HepG2 (cell line): Measurements from ENCODE around the gene SLC2A13. TPM values are rescaled to one million over a fixed set of nuclear protein-coding genes. Genes with fewer than 3 reads are reported as not detected.

Source experiments
- ATAC-seq: fragments of 200-7000 bp; cut with Tn5 transposase; 3 replicates; pipeline ENCODE4 v1.9.1; 2020; ENCODE audit warnings: mild to moderate bottlenecking, moderate library complexity
- BruUV-seq: library from RNA; stranded (reverse); fragments of 400-500 nt; replicated peaks from 2 replicates; lab custom pipeline; 2021; lab: Mats Ljungman, UMichigan
- CTCF ChIA-PET: fragments of 300-600 bp; formaldehyde crosslinking; extraction: SDS; loops from one replicate; lab custom pipeline; 2021; ENCODE audit warnings: low total read pairs, inconsistent platforms, low intra/inter-chr PET ratio; lab: Yijun Ruan, JAX
- POLR2A ChIA-PET: fragments of 350-600 bp; sonication (Branson Sonifier 250); formaldehyde crosslinking; loops from one replicate; lab custom pipeline; 2020; ENCODE audit warnings: antibody characterized with exemption, inconsistent platforms; lab: Yijun Ruan, JAX
- DNase-seq: peaks from one replicate; pipeline ENCODE4 v3.0.0-alpha.2; 2015; ENCODE audit warnings: low spot score
- FAIRE-seq: peaks from 3 replicates; lab custom pipeline; 2011; peaks lifted over from hg19 to GRCh38; lab: Jason Lieb, UNC
- H2AFZ ChIP-seq: one replicate; pipeline ENCODE4 v1.6.1; 2011; ENCODE audit warnings: low read length, inconsistent platforms
- H3K27ac ChIP-seq: fragments of 300-600 bp; 3 replicates; pipeline ENCODE4 v1.8.0; 2011; ENCODE audit warnings: mixed run types, mild to moderate bottlenecking, mixed read lengths, low read length, inconsistent platforms; ENCODE audit not compliant: insufficient read depth; ENCODE audit errors: extremely low read length
- H3K27me3 ChIP-seq, 2 experiments: fragments of 200-600 bp in 1 of 2; 2 replicates in 1 of 2; 3 replicates in 1 of 2; pipeline versions ENCODE4 v1.6.0 to v1.8.0; 2011; ENCODE audit warnings: low read length in 2 of 2, mild to moderate bottlenecking in 2 of 2, moderate library complexity in 2 of 2, inconsistent platforms in 1 of 2; ENCODE audit not compliant: insufficient read depth in 2 of 2, control insufficient read depth in 1 of 2
- H3K36me3 ChIP-seq, 2 experiments: fragments of 200-600 bp in 1 of 2; replicated peaks in 1 of 2; 2 replicates in 1 of 2; 3 replicates in 1 of 2; pipeline versions ENCODE4 v1.5.1 to v1.8.0; 2011; ENCODE audit warnings: low read length in 2 of 2, inconsistent platforms in 1 of 2; ENCODE audit not compliant: insufficient read depth in 2 of 2, control insufficient read depth in 1 of 2
- H3K4me1 ChIP-seq: 2 replicates; pipeline ENCODE4 v1.5.1; 2012; ENCODE audit warnings: low read length, inconsistent platforms; ENCODE audit not compliant: insufficient read depth
- H3K4me2 ChIP-seq: 2 replicates; pipeline ENCODE4 v1.6.0; 2011; ENCODE audit warnings: low read depth, low read length, inconsistent platforms
- H3K4me3 ChIP-seq, 3 experiments: fragments of 200-600 bp in 1 of 3; sonication (generic), shearing (Covaris generic) in 1 of 3; replicated peaks in 1 of 3; 2 replicates each; pipeline ENCODE4 v1.5.1; 2011 to 2016; ENCODE audit warnings: low read length in 3 of 3, inconsistent platforms in 2 of 3, low read depth in 2 of 3, mild to moderate bottlenecking in 2 of 3, control low read depth in 1 of 3, mixed read lengths in 1 of 3; ENCODE audit not compliant: insufficient read depth in 1 of 3
- H3K79me2 ChIP-seq: one replicate; pipeline ENCODE4 v1.6.1; 2011; ENCODE audit warnings: low read length, inconsistent platforms; ENCODE audit not compliant: insufficient read depth
- H3K9ac ChIP-seq: 2 replicates; pipeline ENCODE4 v1.6.0; 2011; ENCODE audit warnings: mild to moderate bottlenecking, low read depth, low read length, inconsistent platforms; ENCODE audit not compliant: insufficient read depth
- H3K9me3 ChIP-seq: 2 replicates; pipeline ENCODE4 v1.5.1; 2012; ENCODE audit warnings: mild to moderate bottlenecking, low read length
- H4K20me1 ChIP-seq: 2 replicates; pipeline ENCODE4 v1.6.0; 2011; ENCODE audit warnings: inconsistent platforms, mild to moderate bottlenecking, low read length, moderate library complexity; ENCODE audit not compliant: insufficient read depth
- ARNT2 ChIP-seq: sonication (generic); formaldehyde crosslinking; IDR thresholded peaks from 2 replicates; pipeline ENCODE4 v1.8.0; 2022; ENCODE audit warnings: mild to moderate bottlenecking, low read depth, missing genetic modification reagents, moderate library complexity
- ELF4 ChIP-seq: sonication (generic); formaldehyde crosslinking; IDR thresholded peaks from 2 replicates; pipeline ENCODE4 v1.5.0; 2020; ENCODE audit warnings: missing genetic modification reagents, mild to moderate bottlenecking, moderate library complexity, borderline replicate concordance
- FLYWCH1 ChIP-seq: sonication (generic); formaldehyde crosslinking; IDR thresholded peaks from 2 replicates; pipeline ENCODE4 v1.8.1; 2023; ENCODE audit warnings: mild to moderate bottlenecking, missing genetic modification reagents
- JDP2 ChIP-seq: sonication (generic); formaldehyde crosslinking; IDR thresholded peaks from 2 replicates; pipeline ENCODE4 v1.8.1; 2022; ENCODE audit warnings: missing genetic modification reagents, borderline replicate concordance
- PAXIP1 ChIP-seq: sonication (generic); formaldehyde crosslinking; conservative IDR thresholded peaks from 2 replicates; pipeline ENCODE4 v1.4.0; 2020; ENCODE audit warnings: mild to moderate bottlenecking, missing genetic modification reagents, moderate library complexity
- PLRG1 ChIP-seq: fragments of 450-650 bp; conservative IDR thresholded peaks from 2 replicates; pipeline ENCODE4 v1.6.1; 2016
- POLR2AphosphoS5 ChIP-seq: IDR thresholded peaks from 2 replicates; pipeline ENCODE4 v1.6.1; 2012; ENCODE audit warnings: low read depth, low read length
- RAD21 ChIP-seq: fragments of 450-650 bp; formaldehyde crosslinking; IDR thresholded peaks from 2 replicates; pipeline ENCODE4 v1.5.0; 2020; ENCODE audit warnings: mild to moderate bottlenecking
- RBM22 ChIP-seq: fragments of 200-400 bp; formaldehyde crosslinking; optimal IDR thresholded peaks from 2 replicates; pipeline ENCODE3; 2017; ENCODE audit warnings: mild to moderate bottlenecking, low read length, moderate library complexity
- SNRNP70 ChIP-seq: fragments of 200-400 bp; formaldehyde crosslinking; IDR thresholded peaks from 2 replicates; pipeline ENCODE4 v1.6.1; 2017; ENCODE audit warnings: mild to moderate bottlenecking, low read depth, low read length, moderate library complexity
- SP2 ChIP-seq: sonication (generic); formaldehyde crosslinking; IDR thresholded peaks from 2 replicates; pipeline ENCODE4 v1.5.1; 2020; ENCODE audit warnings: mild to moderate bottlenecking, missing genetic modification reagents
- STAT5B ChIP-seq: sonication (generic); formaldehyde crosslinking; IDR thresholded peaks from 2 replicates; pipeline ENCODE4 v1.4.0; 2020; ENCODE audit warnings: missing genetic modification reagents
- ZBTB38 ChIP-seq: sonication (generic); formaldehyde crosslinking; IDR thresholded peaks from 2 replicates; pipeline ENCODE4 v1.5.1; 2020; ENCODE audit warnings: mild to moderate bottlenecking, missing genetic modification reagents
- ZKSCAN5 ChIP-seq: sonication (generic); formaldehyde crosslinking; IDR thresholded peaks from 2 replicates; pipeline ENCODE4 v1.5.1; 2020; ENCODE audit warnings: mild to moderate bottlenecking, missing genetic modification reagents
- ZNF256 ChIP-seq: sonication (generic); formaldehyde crosslinking; conservative IDR thresholded peaks from 2 replicates; pipeline ENCODE4 v1.4.0; 2020; ENCODE audit warnings: missing genetic modification reagents
- ZNF367 ChIP-seq: sonication (generic); formaldehyde crosslinking; IDR thresholded peaks from 2 replicates; pipeline ENCODE4 v1.4.0; 2020; ENCODE audit warnings: missing genetic modification reagents, borderline replicate concordance
- ZNF644 ChIP-seq: IDR thresholded peaks from 2 replicates; pipeline ENCODE4 v1.6.1; 2016; ENCODE audit warnings: low read depth
- ZNF776 ChIP-seq: sonication (generic); formaldehyde crosslinking; IDR thresholded peaks from 2 replicates; pipeline ENCODE4 v1.4.0; 2020; ENCODE audit warnings: mild to moderate bottlenecking, missing genetic modification reagents
- WGBS: methylation state at CpG from one replicate; pipeline ENCODE4 v1.1.6; 2017; ENCODE audit warnings: low lambda C conversion rate; 5-methylcytosine and 5-hydroxymethylcytosine counted together
- in situ Hi-C: cut with HindIII; loops from 2 replicates; pipeline ENCODE4 v1.10.0; 2017; ENCODE audit warnings: low pct_unique_long_range_greater_than_20kb; ENCODE audit not compliant: extremely low pct_ligation_motif_present
- intact Hi-C: fragments of 100-400 bp; cut with micrococcal nuclease; formaldehyde crosslinking; loops from one replicate; pipeline ENCODE4 v1.10.0; 2022; ENCODE audit not compliant: unreplicated experiment
- polyA plus RNA-seq, 8 experiments: library from polyadenylated mRNA; depleted of rRNA in 3 of 8; stranded (reverse) in 7 of 8; unstranded in 1 of 8; fragments of >200 nt; fragmentation: Illumina TruSeq in 4 of 8; extraction: Trizol in 4 of 8; gene quantifications; 2 replicates each; pipeline versions ENCODE4 v1.2.1 to v1.2.3, GENCODE V29; 2011 to 2016; ENCODE audit warnings: low read depth in 4 of 8, missing spikeins in 1 of 8, mixed read lengths in 1 of 8; ENCODE audit not compliant: insufficient read depth in 1 of 8
- total RNA-seq, 5 experiments: library from RNA; depleted of rRNA; stranded (reverse); fragments of >200 nt; fragmentation: Illumina TruSeq; extraction: Trizol; gene quantifications; 2 replicates each; pipeline ENCODE4 v1.2.3, GENCODE V29; 2016; ENCODE audit warnings: low read depth in 1 of 5
- TF ChIP-seq, protein P1 (sequence below): sonication (generic); formaldehyde crosslinking; IDR thresholded peaks from 2 replicates; pipeline ENCODE4 v1.4.0; 2020; ENCODE audit warnings: missing genetic modification reagents
- TF ChIP-seq, protein P2 (sequence below): IDR thresholded peaks from 2 replicates; pipeline ENCODE4 v1.6.1; 2016; ENCODE audit warnings: missing genetic modification reagents, missing compliant biosample characterization

The SLC2A13 gene
- total and polyA plus RNA-seq, 2 of the 13 experiments (the other 11 are each of a cell fraction or from before 2014, with no cell fraction given) = 5.5 to 6.0 TPM

DNA sequence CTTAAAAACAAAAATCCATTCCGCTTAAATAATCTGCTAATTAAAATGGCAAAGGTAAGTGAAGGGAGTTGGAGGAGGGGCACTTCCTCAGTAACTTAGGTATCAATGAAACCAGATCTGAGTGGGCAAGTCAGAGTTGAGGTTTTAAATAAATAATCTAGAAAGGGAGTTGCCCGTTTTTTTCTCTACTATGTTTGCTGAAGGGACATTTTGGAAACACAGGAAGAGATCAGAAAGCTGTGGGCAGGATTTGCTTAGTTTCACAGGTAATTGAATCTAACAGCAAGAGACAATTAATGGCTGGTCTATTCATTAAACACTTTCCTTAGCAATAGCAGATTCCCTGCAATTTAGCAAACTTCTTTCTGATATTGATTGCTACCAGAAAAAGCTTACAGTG lies 300.2 kb downstream of the SLC2A13 start (continued):
- no peak for TF ChIP-seq SP2
- TF ChIP-seq POLR2AphosphoS5 = no peak
- no peak for TF ChIP-seq ZNF644 (CRISPR knock-in tag)
- TF ChIP-seq PLRG1 = no peak
- TF ChIP-seq FLYWCH1 = no peak
- no peak for TF ChIP-seq ZBTB38 (CRISPR knock-in tag)
- TF ChIP-seq, all 625 proteins: peak for 0

- 0 out of 2 replicates have a peak, but pooled peaks cover 2% of the 10 kb centered on the region for H3K9me3 ChIP-seq
- no peak for TF ChIP-seq RBM22
- TF ChIP-seq, protein P1, sequence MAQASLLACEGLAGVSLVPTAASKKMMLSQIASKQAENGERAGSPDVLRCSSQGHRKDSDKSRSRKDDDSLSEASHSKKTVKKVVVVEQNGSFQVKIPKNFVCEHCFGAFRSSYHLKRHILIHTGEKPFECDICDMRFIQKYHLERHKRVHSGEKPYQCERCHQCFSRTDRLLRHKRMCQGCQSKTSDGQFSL (CRISPR knock-in tag) = no peak
- TF ChIP-seq ZNF256 (CRISPR knock-in tag) = no peak
- TF ChIP-seq ZNF776 = no peak
- TF ChIP-seq STAT5B (CRISPR knock-in tag) = no peak
- TF ChIP-seq ARNT2 (CRISPR knock-in tag) = no peak
- TF ChIP-seq PAXIP1 (CRISPR knock-in tag) = no peak
- TF ChIP-seq SNRNP70 = no peak
- no peak for TF ChIP-seq JDP2 (CRISPR knock-in tag)
- no peak for TF ChIP-seq ZNF367 (CRISPR knock-in tag)
- no peak for TF ChIP-seq ELF4 (CRISPR knock-in tag)
- no peak for TF ChIP-seq ZKSCAN5 (CRISPR knock-in tag)
- no peak for TF ChIP-seq RAD21 (CRISPR knock-in tag)
- TF ChIP-seq, protein P2, sequence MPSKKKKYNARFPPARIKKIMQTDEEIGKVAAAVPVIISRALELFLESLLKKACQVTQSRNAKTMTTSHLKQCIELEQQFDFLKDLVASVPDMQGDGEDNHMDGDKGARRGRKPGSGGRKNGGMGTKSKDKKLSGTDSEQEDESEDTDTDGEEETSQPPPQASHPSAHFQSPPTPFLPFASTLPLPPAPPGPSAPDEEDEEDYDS = no peak
- POLR2A ChIA-PET = no interaction called here
- no peaks in the 10 kb centered on the region for H3K27me3 ChIP-seq
- no peak overlapping the region for H2AFZ ChIP-seq
- H4K20me1 ChIP-seq = no peaks in the 10 kb centered on the region
- no peaks in the 10 kb centered on the region for H3K36me3 ChIP-seq
- no peak overlapping the region for H3K4me3 ChIP-seq
- no peak overlapping the region for H3K27ac ChIP-seq
- DNase-seq (no peak), ATAC-seq (no peak; the same call in 2 of the 3 replicates), FAIRE-seq (no peak)
- no peak overlapping the region for H3K9ac ChIP-seq
- H3K4me1 ChIP-seq = no peaks in the 10 kb centered on the region
- BruUV-seq = no TSS peak
- CTCF ChIA-PET = no interaction called here
- 39% methylated on average over 4 of the region's 4 CpGs for WGBS
- intact Hi-C loops (loop anchor here (10.0 kb wide), 1 partner anchor 60 kb away; no protein-coding TSS in a partner anchor), in situ Hi-C loops (no loop called here)
- H3K4me2 ChIP-seq = no peak overlapping the region
- no peaks in the 10 kb centered on the region for H3K79me2 ChIP-seq
Observed at GRCh38 chr12:39804898-39805297, 301.0 kb downstream of the SLC2A13 start.
